B cell (primary cell): ENCODE results near the gene PVALEF. TPM values are rescaled to one million over a fixed set of nuclear protein-coding genes. Genes with fewer than 3 reads are reported as not detected.

Experiments used
- ATAC-seq: fragments of 200-7000 bp; cut with Tn5 transposase; one replicate; pipeline ENCODE4 v1.10.0; 2021; ENCODE audit warnings: low read depth, mild to moderate bottlenecking, moderate number of reproducible peaks, moderate library complexity
- CTCF ChIA-PET: fragments of 350-600 bp; sonication (Branson Sonifier 250); formaldehyde crosslinking; loops from one replicate; lab custom pipeline; 2021; ENCODE audit warnings: antibody characterized with exemption, inconsistent platforms; lab: Charles Lee
- POLR2A ChIA-PET: fragments of 350-600 bp; sonication (Branson Sonifier 250); formaldehyde crosslinking; loops from one replicate; lab custom pipeline; 2021; ENCODE audit warnings: antibody characterized with exemption; lab: Charles Lee
- DNase-seq: peaks from one replicate; pipeline ENCODE4 v3.0.0; 2013
- H2AFZ ChIP-seq: 2 replicates; pipeline ENCODE4 v1.6.1; 2012; ENCODE audit warnings: mild to moderate bottlenecking, low read depth, low read length; ENCODE audit not compliant: insufficient read depth, poor library complexity, severe bottlenecking
- H3K27ac ChIP-seq, 2 donors: 1 replicate in 1 of 2; 2 replicates in 1 of 2; pipeline ENCODE4 v1.5.1; 2012 to 2013; ENCODE audit warnings: low read length in 2 of 2, mild to moderate bottlenecking in 2 of 2, moderate library complexity in 1 of 2
- H3K27me3 ChIP-seq, 4 experiments: fragments of 200-600 bp in 1 of 4; sonication (generic) in 1 of 4; replicated peaks in 1 of 4; 1 replicate in 2 of 4; 2 replicates in 2 of 4; pipeline versions ENCODE4 v1.6.1 to v1.7.0; 2013 to 2016; ENCODE audit warnings: low read length in 3 of 4, mild to moderate bottlenecking in 2 of 4, mixed read lengths in 1 of 4, moderate library complexity in 1 of 4; ENCODE audit not compliant: insufficient read depth in 4 of 4, control insufficient read depth in 3 of 4; ENCODE audit errors: control extremely low read depth in 1 of 4
- H3K36me3 ChIP-seq, 2 experiments: replicated peaks in 1 of 2; 1 replicate in 1 of 2; 2 replicates in 1 of 2; pipeline versions ENCODE4 v1.6.1 to v1.7.1; 2013; ENCODE audit warnings: low read length in 1 of 2; ENCODE audit not compliant: insufficient read depth in 2 of 2, control insufficient read depth in 1 of 2; ENCODE audit errors: control extremely low read depth in 1 of 2, extremely low read depth in 1 of 2
- H3K4me1 ChIP-seq, 2 donors: fragments of 200-600 bp in 1 of 2; sonication (generic) in 1 of 2; 1 replicate in 1 of 2; 2 replicates in 1 of 2; pipeline versions ENCODE4 v1.5.1 to v1.6.1; 2013 to 2017; ENCODE audit warnings: low read length in 2 of 2; ENCODE audit not compliant: control insufficient read depth in 2 of 2, insufficient read depth in 2 of 2
- H3K4me2 ChIP-seq: replicated peaks from 2 replicates; pipeline ENCODE3; 2012; ENCODE audit warnings: mild to moderate bottlenecking, low read depth, low read length; ENCODE audit not compliant: poor library complexity, severe bottlenecking
- H3K4me3 ChIP-seq, 5 experiments: fragments of 200-600 bp in 1 of 5; sonication (generic) in 1 of 5; 1 replicate in 3 of 5; 2 replicates in 2 of 5; pipeline versions ENCODE4 v1.5.1 to v1.7.0; 2011 to 2016; ENCODE audit warnings: low read length in 4 of 5, mild to moderate bottlenecking in 4 of 5, low read depth in 2 of 5, control low read depth in 1 of 5, moderate library complexity in 1 of 5; ENCODE audit not compliant: insufficient read depth in 1 of 5; ENCODE audit errors: control extremely low read depth in 1 of 5, extremely low read depth in 1 of 5
- H3K79me2 ChIP-seq: fragments of 200-600 bp; sonication (generic); one replicate; pipeline ENCODE4 v1.6.0; 2016; ENCODE audit warnings: low read length; ENCODE audit not compliant: control insufficient read depth, insufficient read depth
- H3K9ac ChIP-seq: fragments of 200-600 bp; sonication (generic); 2 replicates; pipeline ENCODE4 v1.6.1; 2017; ENCODE audit warnings: mild to moderate bottlenecking, low read length, moderate library complexity
- H3K9me3 ChIP-seq, 3 donors: one replicate each; pipeline versions ENCODE4 v1.6.1 to v1.7.1; 2013; ENCODE audit warnings: low read length in 2 of 3; ENCODE audit not compliant: control insufficient read depth in 2 of 3, insufficient read depth in 1 of 3; ENCODE audit errors: control extremely low read depth in 1 of 3
- H4K20me1 ChIP-seq: 2 replicates; pipeline ENCODE4 v1.6.0; 2012; ENCODE audit warnings: mild to moderate bottlenecking, low read length; ENCODE audit not compliant: insufficient read depth, control insufficient read depth, poor library complexity, severe bottlenecking
- H3K27ac Mint-ChIP-seq: one replicate; pipeline ENCODE4 v1.8.0; 2021; ENCODE audit warnings: mixed read lengths
- H3K27me3 Mint-ChIP-seq: one replicate; pipeline ENCODE4 v1.8.0; 2021; ENCODE audit warnings: mixed read lengths
- H3K4me1 Mint-ChIP-seq: one replicate; pipeline ENCODE4 v1.8.0; 2021; ENCODE audit warnings: mixed read lengths
- H3K4me3 Mint-ChIP-seq: one replicate; pipeline ENCODE4 v1.8.0; 2021; ENCODE audit warnings: mixed read lengths
- H3K9me3 Mint-ChIP-seq: one replicate; pipeline ENCODE4 v1.8.0; 2022; ENCODE audit warnings: mixed read lengths; ENCODE audit not compliant: insufficient read depth
- EZH2 ChIP-seq: IDR thresholded peaks from 2 replicates; pipeline ENCODE4 v1.6.1; 2012; ENCODE audit warnings: borderline replicate concordance, low read depth, mild to moderate bottlenecking, moderate library complexity, low read length; ENCODE audit not compliant: insufficient read depth, poor library complexity, severe bottlenecking
- WGBS: methylation state at CpG from one replicate; pipeline ENCODE4 v1.1.5; 2013; ENCODE audit warnings: missing lambda C conversion rate; ENCODE audit not compliant: insufficient coverage; 5-methylcytosine and 5-hydroxymethylcytosine counted together
- intact Hi-C: fragments of 100-400 bp; cut with micrococcal nuclease; formaldehyde crosslinking; loops from one replicate; pipeline ENCODE4 v1.10.0; 2022
- polyA plus RNA-seq: library from polyadenylated mRNA; depleted of rRNA; stranded (reverse); fragments of >200 nt; gene quantifications from 2 replicates; pipeline ENCODE4 v1.2.3, GENCODE V29; 2012
- total RNA-seq, 2 donors: library from RNA; stranded (reverse); fragments of 120-200 nt in 1 of 2; gene quantifications; 1 replicate in 1 of 2; 2 replicates in 1 of 2; pipeline versions ENCODE4 v1.2.3 to v1.2.4, GENCODE V29; 2013 to 2022
- TF ChIP-seq, protein P1 (sequence below): fragments of 200-600 bp; IDR thresholded peaks from one replicate; pipeline ENCODE4 v1.8.0; 2022; ENCODE audit warnings: antibody characterized with exemption, mild to moderate bottlenecking

The PVALEF gene
- total and polyA plus RNA-seq, 2 donors (not counting 1 experiment from before 2014, with no cell fraction given), result not detected

DNA sequence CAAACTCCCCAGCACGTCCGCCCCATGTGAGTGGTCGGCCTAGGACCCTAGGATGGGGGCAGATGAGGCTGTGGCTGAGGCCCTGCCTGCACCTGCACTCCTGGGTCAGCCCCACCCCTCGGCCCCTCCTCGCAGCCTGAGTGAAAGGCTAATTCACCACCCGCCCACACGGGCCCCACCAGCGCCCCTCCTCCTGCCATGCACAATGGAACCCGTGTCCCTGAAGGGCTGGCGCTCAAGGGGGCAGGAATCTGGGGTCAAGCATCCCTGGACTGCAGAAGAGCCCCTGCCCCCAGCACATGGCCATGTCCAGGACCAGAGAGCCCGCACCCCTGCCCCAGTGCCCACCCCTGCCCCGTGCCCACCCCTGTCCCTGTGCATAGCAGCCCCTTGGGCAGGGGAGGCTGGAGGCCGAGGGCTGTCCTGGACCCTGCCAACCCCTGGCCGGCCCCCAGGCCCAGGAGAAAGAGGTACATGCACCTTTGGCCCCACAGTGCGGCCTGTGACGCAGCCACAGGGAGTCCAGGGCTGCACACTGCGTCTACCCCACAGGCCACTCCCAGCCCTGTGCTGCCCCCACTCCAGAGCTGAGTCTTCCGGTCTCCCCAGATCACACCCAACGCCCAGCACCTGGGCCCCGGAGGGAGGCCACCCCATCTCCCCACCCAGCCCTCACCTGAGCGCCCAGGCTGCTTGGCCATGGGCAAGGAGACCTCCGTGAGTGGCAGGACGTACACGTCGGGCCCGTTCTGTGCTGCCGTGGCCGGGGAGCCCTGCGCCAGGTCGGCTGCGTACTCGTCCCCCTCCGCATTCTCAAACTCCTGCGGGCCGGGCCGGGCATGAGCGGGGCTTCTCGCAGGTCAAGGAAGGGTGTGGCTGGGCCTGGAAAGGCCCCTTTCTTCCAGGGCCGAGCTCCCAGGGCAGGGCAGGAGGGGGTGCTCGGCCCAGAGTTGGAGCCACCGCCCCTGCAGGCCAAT is 34.6 kb upstream of the PVALEF start:
- no peaks in the 10 kb centered on the region for H4K20me1 ChIP-seq
- POLR2A ChIA-PET, result no interaction called here
- no peaks in the 10 kb centered on the region for H3K79me2 ChIP-seq
- no peaks in the 10 kb centered on the region for H3K9me3 ChIP-seq
- H3K4me2 ChIP-seq, result no peak overlapping the region
- intact Hi-C loops, result no loop called here
- no peaks in the 10 kb centered on the region for H3K4me1 ChIP-seq
- no peaks in the 10 kb centered on the region for H3K4me1 Mint-ChIP-seq
- CTCF ChIA-PET, result no interaction called here
- H3K27ac Mint-ChIP-seq, result no peak overlapping the region
- H3K4me3 Mint-ChIP-seq, result no peak overlapping the region
- no peaks in the 10 kb centered on the region for H3K27me3 ChIP-seq
- H3K4me3 ChIP-seq, result no peak overlapping the region
- H3K36me3 ChIP-seq, result no peaks in the 10 kb centered on the region
- no peaks in the 10 kb centered on the region for H3K9me3 Mint-ChIP-seq
- H3K27ac ChIP-seq, result no peak overlapping the region
- 90% methylated on average over 41 of the region's 41 CpGs for WGBS
- no peak for TF ChIP-seq EZH2
- TF ChIP-seq, protein P1, sequence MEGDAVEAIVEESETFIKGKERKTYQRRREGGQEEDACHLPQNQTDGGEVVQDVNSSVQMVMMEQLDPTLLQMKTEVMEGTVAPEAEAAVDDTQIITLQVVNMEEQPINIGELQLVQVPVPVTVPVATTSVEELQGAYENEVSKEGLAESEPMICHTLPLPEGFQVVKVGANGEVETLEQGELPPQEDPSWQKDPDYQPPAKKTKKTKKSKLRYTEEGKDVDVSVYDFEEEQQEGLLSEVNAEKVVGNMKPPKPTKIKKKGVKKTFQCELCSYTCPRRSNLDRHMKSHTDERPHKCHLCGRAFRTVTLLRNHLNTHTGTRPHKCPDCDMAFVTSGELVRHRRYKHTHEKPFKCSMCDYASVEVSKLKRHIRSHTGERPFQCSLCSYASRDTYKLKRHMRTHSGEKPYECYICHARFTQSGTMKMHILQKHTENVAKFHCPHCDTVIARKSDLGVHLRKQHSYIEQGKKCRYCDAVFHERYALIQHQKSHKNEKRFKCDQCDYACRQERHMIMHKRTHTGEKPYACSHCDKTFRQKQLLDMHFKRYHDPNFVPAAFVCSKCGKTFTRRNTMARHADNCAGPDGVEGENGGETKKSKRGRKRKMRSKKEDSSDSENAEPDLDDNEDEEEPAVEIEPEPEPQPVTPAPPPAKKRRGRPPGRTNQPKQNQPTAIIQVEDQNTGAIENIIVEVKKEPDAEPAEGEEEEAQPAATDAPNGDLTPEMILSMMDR, result no peak
- H3K9ac ChIP-seq, result no peak overlapping the region
- no peak for DNase-seq
- no peak overlapping the region for H2AFZ ChIP-seq
- H3K27me3 Mint-ChIP-seq, result no peaks in the 10 kb centered on the region
- ATAC-seq, result no peak
